PC-9 (cell line): Measurements from ENCODE around the gene ADARB2. TPM values are rescaled to one million over a fixed set of nuclear protein-coding genes. Genes with fewer than 3 reads are reported as not detected.

Source experiments
- BruUV-seq: library from RNA; stranded (reverse); fragments of 400-500 nt; replicated peaks from 2 replicates; lab custom pipeline; 2021; lab: Mats Ljungman, UMichigan
- CTCF ChIA-PET: fragments of 300-600 bp; sonication (Branson Sonifier 250); formaldehyde crosslinking; loops from one replicate; lab custom pipeline; 2022; ENCODE audit warnings: antibody characterized with exemption; lab: Charles Lee
- POLR2A ChIA-PET: fragments of 300-600 bp; sonication (Branson Sonifier 250); formaldehyde crosslinking; loops from one replicate; lab custom pipeline; 2022; ENCODE audit warnings: antibody characterized with exemption; ENCODE audit not compliant: unreplicated experiment; lab: Charles Lee
- DNase-seq, 2 experiments: peaks; one replicate each; pipeline versions ENCODE4 v3.0.0 to v3.0.0-alpha.2; 2015 to 2022; ENCODE audit warnings: mixed read lengths in 1 of 2
- H2AFZ ChIP-seq: fragments of 200-600 bp; sonication (generic); 2 replicates; pipeline ENCODE4 v1.8.1; 2017; ENCODE audit warnings: antibody characterized with exemption
- H3F3A ChIP-seq: fragments of 200-600 bp; sonication (generic); 2 replicates; pipeline ENCODE4 v1.8.1; 2017; ENCODE audit warnings: antibody characterized with exemption, mild to moderate bottlenecking, low read depth; ENCODE audit not compliant: insufficient read depth
- H3K27ac ChIP-seq: fragments of 200-600 bp; sonication (generic); 2 replicates; pipeline ENCODE4 v1.6.1; 2016; ENCODE audit warnings: mixed run types
- H3K27me3 ChIP-seq: fragments of 200-600 bp; sonication (generic); 2 replicates; pipeline ENCODE4 v1.6.1; 2016; ENCODE audit warnings: low read depth, mixed run types; ENCODE audit not compliant: insufficient read depth
- H3K36me3 ChIP-seq: fragments of 200-600 bp; sonication (generic); 2 replicates; pipeline ENCODE4 v1.6.1; 2016; ENCODE audit warnings: low read depth, mixed run types
- H3K4me1 ChIP-seq: fragments of 200-600 bp; sonication (generic); replicated peaks from 2 replicates; pipeline ENCODE4 v1.6.1; 2016; ENCODE audit warnings: mixed run types; ENCODE audit not compliant: insufficient read depth
- H3K4me2 ChIP-seq: fragments of 200-600 bp; sonication (generic); 2 replicates; pipeline ENCODE4 v1.6.1; 2017; ENCODE audit warnings: mixed run types
- H3K4me3 ChIP-seq: fragments of 200-600 bp; sonication (generic); 2 replicates; pipeline ENCODE4 v1.6.1; 2016; ENCODE audit warnings: mixed run types
- H3K79me2 ChIP-seq: fragments of 200-600 bp; sonication (generic); 2 replicates; pipeline ENCODE4 v1.6.1; 2017; ENCODE audit warnings: low read depth, mixed run types
- H3K9me2 ChIP-seq: fragments of 200-600 bp; sonication (generic); 2 replicates; pipeline ENCODE4 v1.8.1; 2017; ENCODE audit warnings: mild to moderate bottlenecking; ENCODE audit not compliant: insufficient read depth
- H3K9me3 ChIP-seq: fragments of 200-600 bp; sonication (generic); 2 replicates; pipeline ENCODE4 v1.8.1; 2016; ENCODE audit warnings: low read depth; ENCODE audit not compliant: insufficient read depth
- H4K20me1 ChIP-seq: fragments of 200-600 bp; sonication (generic); 2 replicates; pipeline ENCODE4 v1.8.1; 2017; ENCODE audit not compliant: insufficient read depth
- EZH2 ChIP-seq: fragments of 200-600 bp; sonication (generic); IDR thresholded peaks from 2 replicates; pipeline ENCODE4 v1.8.0; 2017; ENCODE audit warnings: antibody characterized with exemption, low read depth
- intact Hi-C: fragments of 100-400 bp; cut with micrococcal nuclease; formaldehyde crosslinking; loops from one replicate; pipeline ENCODE4 v1.10.0; 2022; ENCODE audit not compliant: unreplicated experiment
- total RNA-seq: library from RNA; stranded (reverse); gene quantifications from 2 replicates; pipeline ENCODE4 v1.2.3, GENCODE V29; 2021
- TF ChIP-seq, protein P1 (sequence below): fragments of 200-600 bp; sonication (generic); conservative IDR thresholded peaks from 2 replicates; pipeline ENCODE4 v1.6.1; 2017; ENCODE audit warnings: mixed run types, antibody characterized with exemption, mild to moderate bottlenecking, moderate library complexity

The ADARB2 gene
- total RNA-seq, 1 experiment from 2014 or later = not detected

DNA sequence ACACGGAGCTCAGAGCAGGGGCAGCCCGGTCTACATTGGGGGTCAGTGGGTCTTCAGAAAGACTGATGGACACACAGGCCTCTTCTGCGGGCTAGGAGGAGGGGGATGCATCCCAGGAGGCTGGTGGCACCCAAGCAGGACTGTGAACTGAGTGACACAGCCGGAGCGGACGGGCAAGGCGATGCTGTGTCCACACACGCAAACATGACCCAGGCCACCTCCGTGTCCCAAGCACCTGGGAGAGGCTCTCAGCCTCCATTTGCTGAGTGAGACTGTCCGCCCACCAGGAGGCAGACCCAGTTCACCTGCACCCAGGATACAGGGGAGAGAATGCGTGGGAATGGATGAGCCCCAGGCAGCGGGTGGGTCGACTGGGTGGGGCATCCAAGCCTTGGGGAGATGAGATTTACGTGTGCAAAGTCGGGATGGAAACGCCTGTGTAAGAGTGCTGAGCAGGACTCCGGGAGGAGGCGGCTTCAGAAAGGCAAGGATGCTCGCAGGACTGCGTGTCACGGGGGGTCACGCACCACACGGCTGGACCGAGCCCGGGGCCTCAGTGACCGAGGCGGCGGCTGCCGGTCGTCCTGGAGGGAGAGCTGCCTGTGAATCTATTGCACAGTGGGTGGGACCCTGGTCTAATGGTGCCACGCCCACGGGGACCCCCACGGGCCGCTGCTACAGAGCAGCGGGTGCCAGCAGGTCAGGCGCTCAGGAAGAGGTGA is 262.8 kb downstream of the ADARB2 start:
- no TSS peak for BruUV-seq
- POLR2A ChIA-PET = no interaction called here

DNA sequence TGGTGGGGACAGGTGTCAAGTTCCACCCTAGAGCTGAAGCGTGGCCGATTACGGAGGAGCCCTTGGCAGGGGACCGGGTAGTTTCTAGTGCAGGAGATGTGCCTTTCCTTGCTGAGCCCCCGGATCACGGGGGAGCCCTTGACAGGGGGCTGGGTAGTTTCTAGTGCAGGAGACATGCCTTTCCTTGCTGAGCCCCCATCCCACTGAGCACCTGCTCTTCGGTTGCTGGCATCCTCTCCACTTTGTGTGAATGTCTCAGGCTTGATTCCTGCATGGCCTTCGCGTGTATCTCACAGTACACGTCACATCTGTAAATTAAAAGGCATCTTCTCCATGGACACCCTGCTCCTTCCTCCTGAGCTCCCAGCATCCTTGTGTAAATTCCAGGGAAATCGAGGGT is 263.5 kb downstream of the ADARB2 start:
- no peak overlapping the region for H3K27ac ChIP-seq
- H3K36me3 ChIP-seq = no peaks in the 10 kb centered on the region
- H3F3A ChIP-seq = no peaks in the 10 kb centered on the region
- CTCF ChIA-PET = no interaction called here
- TF ChIP-seq EZH2 = no peak
- TF ChIP-seq, protein P1, sequence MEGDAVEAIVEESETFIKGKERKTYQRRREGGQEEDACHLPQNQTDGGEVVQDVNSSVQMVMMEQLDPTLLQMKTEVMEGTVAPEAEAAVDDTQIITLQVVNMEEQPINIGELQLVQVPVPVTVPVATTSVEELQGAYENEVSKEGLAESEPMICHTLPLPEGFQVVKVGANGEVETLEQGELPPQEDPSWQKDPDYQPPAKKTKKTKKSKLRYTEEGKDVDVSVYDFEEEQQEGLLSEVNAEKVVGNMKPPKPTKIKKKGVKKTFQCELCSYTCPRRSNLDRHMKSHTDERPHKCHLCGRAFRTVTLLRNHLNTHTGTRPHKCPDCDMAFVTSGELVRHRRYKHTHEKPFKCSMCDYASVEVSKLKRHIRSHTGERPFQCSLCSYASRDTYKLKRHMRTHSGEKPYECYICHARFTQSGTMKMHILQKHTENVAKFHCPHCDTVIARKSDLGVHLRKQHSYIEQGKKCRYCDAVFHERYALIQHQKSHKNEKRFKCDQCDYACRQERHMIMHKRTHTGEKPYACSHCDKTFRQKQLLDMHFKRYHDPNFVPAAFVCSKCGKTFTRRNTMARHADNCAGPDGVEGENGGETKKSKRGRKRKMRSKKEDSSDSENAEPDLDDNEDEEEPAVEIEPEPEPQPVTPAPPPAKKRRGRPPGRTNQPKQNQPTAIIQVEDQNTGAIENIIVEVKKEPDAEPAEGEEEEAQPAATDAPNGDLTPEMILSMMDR = no peak
- no peak overlapping the region for H3K4me2 ChIP-seq
- H4K20me1 ChIP-seq = no peaks in the 10 kb centered on the region
- POLR2A ChIA-PET = no interaction called here
- H3K4me3 ChIP-seq = no peak overlapping the region
- H3K79me2 ChIP-seq = no peaks in the 10 kb centered on the region
- H2AFZ ChIP-seq = no peak overlapping the region
- no peaks in the 10 kb centered on the region for H3K9me2 ChIP-seq
- H3K9me3 ChIP-seq = no peaks in the 10 kb centered on the region
- no TSS peak for BruUV-seq
- intact Hi-C loops = no loop called here
- no peak for DNase-seq
- peaks cover 73% of the 10 kb centered on the region for H3K27me3 ChIP-seq
- H3K4me1 ChIP-seq = no peaks in the 10 kb centered on the region

More for the DNA sequence above, 262.8 kb downstream of the ADARB2 start:
- DNase-seq = no peak
- Histone ChIP-seq H3K4me1 (no peaks in the 10 kb centered on the region), H3K27ac (no peak overlapping the region), H4K20me1 (no peaks in the 10 kb centered on the region), H3K9me3 (no peaks in the 10 kb centered on the region), H3K79me2 (no peaks in the 10 kb centered on the region), H3K9me2 (no peaks in the 10 kb centered on the region), H3F3A (no peaks in the 10 kb centered on the region), H3K27me3 (peaks cover 79% of the 10 kb centered on the region), H2AFZ (no peak overlapping the region), H3K4me2 (no peak overlapping the region), H3K36me3 (no peaks in the 10 kb centered on the region), H3K4me3 (no peak overlapping the region)
- TF ChIP-seq, protein P1 = no peak
- no peak for TF ChIP-seq EZH2
- CTCF ChIA-PET = no interaction called here
- intact Hi-C loops = no loop called here

DNA sequence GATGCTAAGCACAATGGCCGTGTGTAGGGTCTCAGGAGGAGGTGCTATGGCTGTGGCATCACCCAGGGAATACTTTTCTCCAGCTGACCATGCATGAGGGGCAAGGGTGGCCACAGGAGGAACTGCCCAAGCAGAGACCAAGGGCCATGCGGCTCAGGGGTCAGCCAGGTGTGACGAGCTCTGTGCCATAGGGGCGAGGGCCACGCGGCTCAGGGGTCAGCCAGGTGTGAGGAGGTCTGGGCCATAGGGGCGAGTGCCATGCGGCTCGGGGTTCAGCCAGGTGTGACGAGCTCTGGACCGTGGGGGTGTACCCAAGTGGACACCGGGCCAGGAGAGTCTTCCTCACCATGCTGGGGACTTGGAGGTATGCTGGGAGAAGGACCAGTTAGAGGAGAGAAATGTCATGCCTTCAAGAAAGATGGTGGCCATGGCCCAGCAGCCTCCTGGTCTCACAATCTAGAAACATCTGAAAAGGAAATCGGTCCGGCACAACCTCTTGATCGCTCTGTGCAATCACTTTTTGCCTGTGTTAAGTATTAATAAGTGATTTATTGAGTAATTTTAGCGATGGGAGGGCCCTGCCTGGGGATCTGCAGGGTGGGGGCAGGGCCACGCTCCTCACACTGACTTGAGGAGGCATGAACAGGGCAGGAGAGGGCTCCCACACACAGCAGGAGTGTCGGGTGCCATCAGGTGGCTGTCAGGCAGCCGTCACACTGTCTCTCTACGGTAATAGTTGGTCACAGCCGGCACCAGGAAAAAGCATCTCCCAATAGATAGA is 265.0 kb downstream of the ADARB2 start:
- POLR2A ChIA-PET = no interaction called here
- no peaks in the 10 kb centered on the region for H4K20me1 ChIP-seq

More for the DNA sequence above, 265.0 kb downstream of the ADARB2 start:
- H3K4me1 ChIP-seq = no peaks in the 10 kb centered on the region
- no peak overlapping the region for H3K4me2 ChIP-seq
- H3K9me2 ChIP-seq = no peaks in the 10 kb centered on the region
- H3K36me3 ChIP-seq = no peaks in the 10 kb centered on the region
- H3F3A ChIP-seq = no peaks in the 10 kb centered on the region
- no peaks in the 10 kb centered on the region for H3K9me3 ChIP-seq
- no TSS peak for BruUV-seq
- H3K27me3 ChIP-seq = peaks cover 64% of the 10 kb centered on the region
- H3K79me2 ChIP-seq = no peaks in the 10 kb centered on the region
- H3K4me3 ChIP-seq = no peak overlapping the region
- H2AFZ ChIP-seq = no peak overlapping the region
- intact Hi-C loops = no loop called here
- no peak overlapping the region for H3K27ac ChIP-seq
- TF ChIP-seq, protein P1 = no peak
- TF ChIP-seq EZH2 = no peak
- CTCF ChIA-PET = no interaction called here
- no peak for DNase-seq
